HL-60 (cell line): Measurements from ENCODE around the gene PSMA5.

Experiments used
- DNase-seq, 2 experiments: peaks; one replicate each; pipeline ENCODE4 v3.0.0-alpha.2; 2010 to 2020; ENCODE audit warnings: low read depth in 1 of 2, low spot score in 1 of 2
- H3K27ac ChIP-seq: fragments of 250-450 bp; sonication (Bioruptor Pico); replicated peaks from 2 replicates; pipeline ENCODE4 v1.5.1; 2020; ENCODE audit warnings: mild to moderate bottlenecking, moderate library complexity
- H3K27me3 ChIP-seq: fragments of 250-450 bp; sonication (Bioruptor Pico); 2 replicates; pipeline ENCODE4 v1.5.1; 2021; ENCODE audit warnings: mild to moderate bottlenecking, moderate library complexity; ENCODE audit not compliant: insufficient read depth, poor library complexity, severe bottlenecking
- H3K4me3 ChIP-seq: replicated peaks from 2 replicates; pipeline ENCODE4 v1.5.1; 2011; ENCODE audit warnings: mild to moderate bottlenecking, control low read depth, low read length; ENCODE audit not compliant: insufficient read depth
- CTCF ChIP-seq: IDR thresholded peaks from one replicate; pipeline ENCODE4 v1.5.1; 2011; ENCODE audit warnings: low read length, control low read depth, inconsistent platforms; ENCODE audit not compliant: insufficient read depth
- GABPA ChIP-seq: IDR thresholded peaks from 2 replicates; pipeline ENCODE4 v1.6.1; 2012; ENCODE audit warnings: low read depth
- POLR2AphosphoS5 ChIP-seq: IDR thresholded peaks from 2 replicates; pipeline ENCODE4 v1.6.1; 2012; ENCODE audit warnings: low read depth
- REST ChIP-seq: IDR thresholded peaks from 2 replicates; pipeline ENCODE4 v1.6.1; 2012; ENCODE audit warnings: low read depth; ENCODE audit not compliant: insufficient replicate concordance
- SPI1 ChIP-seq: IDR thresholded peaks from 2 replicates; pipeline ENCODE4 v1.6.1; 2012; ENCODE audit warnings: low read depth, mild to moderate bottlenecking, borderline replicate concordance

Gene PSMA5

GRCh38 chr1:109391626-109392025, 34.6 kb downstream of the PSMA5 start:
- DNase-seq = no peak
- Histone ChIP-seq H3K27ac (no peak overlapping the region), H3K4me3 (no peak overlapping the region), H3K27me3 (peaks cover 7% of the 10 kb centered on the region)
- TF ChIP-seq REST (no peak), GABPA (no peak), POLR2AphosphoS5 (no peak), CTCF (no peak), SPI1 (no peak)

- H3K27ac ChIP-seq = no peak overlapping the region
- DNase-seq = no peak
- no peak for TF ChIP-seq CTCF
- no peak for TF ChIP-seq POLR2AphosphoS5
- no peak for TF ChIP-seq SPI1
- TF ChIP-seq REST = no peak
- TF ChIP-seq GABPA = no peak
- H3K4me3 ChIP-seq = no peak overlapping the region
- peaks cover 3% of the 10 kb centered on the region for H3K27me3 ChIP-seq
These were observed 35.1 kb downstream of the PSMA5 start for GRCh38 chr1:109391157-109391556.

- no peak overlapping the region for H3K27ac ChIP-seq
- H3K27me3 ChIP-seq = peaks cover 3% of the 10 kb centered on the region
- DNase-seq = peak in 1 of 2 experiments; percentile 4
These were observed 36.5 kb downstream of the PSMA5 start for GRCh38 chr1:109389638-109390341.

More at GRCh38 chr1:109389638-109390341, 36.5 kb downstream of the PSMA5 start:
- H3K4me3 ChIP-seq = no peak overlapping the region
- 0 out of 2 replicates have a peak, but pooled peaks have one; percentile 30 for TF ChIP-seq SPI1
- no peak for TF ChIP-seq REST
